CD4-positive, alpha-beta T cell treated with Interleukin-21 for 1 hour (primary cell): Measurements from ENCODE around the gene CCDC70.
A peak's percentile ranks its signal among the peaks of the same experiment; 100 is the strongest.

Experiments
- DNase-seq: peaks from one replicate; pipeline ENCODE4 v3.0.0-alpha.2; 2020

Gene CCDC70

DNA sequence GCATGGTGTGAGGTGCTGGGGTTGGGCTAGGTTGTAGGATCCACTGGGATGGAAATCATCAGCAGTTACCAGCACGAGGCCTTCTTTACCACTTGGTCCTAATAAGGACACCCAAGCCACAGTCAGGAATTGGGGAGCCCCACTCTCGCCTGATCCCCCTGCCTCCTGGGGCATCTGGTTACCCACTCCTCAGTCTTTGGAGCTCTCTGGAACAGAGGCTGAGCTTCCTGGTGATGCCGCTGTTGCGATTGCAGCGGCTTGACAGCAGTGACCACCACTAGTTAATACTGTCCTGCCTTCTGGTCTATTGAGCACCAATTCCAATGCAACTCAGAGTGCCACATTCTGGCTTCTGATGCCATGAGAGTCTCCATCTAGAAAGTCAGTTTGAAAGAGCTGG, 30.2 kb upstream of the CCDC70 start:
- no peak for DNase-seq

GRCh38 chr13:51832471-51833152, 29.2 kb upstream of the CCDC70 start:
- peak; percentile 77 for DNase-seq

- DNase-seq, result no peak
Observed at GRCh38 chr13:51833980-51834379, 27.8 kb upstream of the CCDC70 start.

GRCh38 chr13:51834581-51835171, 27.1 kb upstream of the CCDC70 start:
- no peak for DNase-seq

DNA sequence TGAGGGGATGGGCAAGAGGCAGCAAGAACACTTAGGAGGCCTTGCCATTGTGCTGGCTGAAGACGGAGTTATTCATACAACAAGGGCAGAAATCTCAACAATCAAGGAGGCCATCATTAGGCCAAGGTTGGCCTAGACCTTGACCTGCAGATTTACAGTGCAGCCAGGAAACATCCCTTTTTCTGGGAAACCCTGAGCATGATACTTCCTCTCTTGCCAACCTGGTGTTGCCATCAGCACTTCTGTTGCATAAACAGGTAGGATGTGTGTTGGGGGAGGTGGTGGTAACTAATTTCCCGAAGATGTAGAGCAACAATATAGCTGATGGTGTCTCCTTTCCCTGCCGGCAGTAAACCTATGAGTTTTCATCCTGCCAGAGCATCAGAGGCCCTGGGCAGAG, 24.8 kb upstream of the CCDC70 start:
- DNase-seq, result no peak

DNA sequence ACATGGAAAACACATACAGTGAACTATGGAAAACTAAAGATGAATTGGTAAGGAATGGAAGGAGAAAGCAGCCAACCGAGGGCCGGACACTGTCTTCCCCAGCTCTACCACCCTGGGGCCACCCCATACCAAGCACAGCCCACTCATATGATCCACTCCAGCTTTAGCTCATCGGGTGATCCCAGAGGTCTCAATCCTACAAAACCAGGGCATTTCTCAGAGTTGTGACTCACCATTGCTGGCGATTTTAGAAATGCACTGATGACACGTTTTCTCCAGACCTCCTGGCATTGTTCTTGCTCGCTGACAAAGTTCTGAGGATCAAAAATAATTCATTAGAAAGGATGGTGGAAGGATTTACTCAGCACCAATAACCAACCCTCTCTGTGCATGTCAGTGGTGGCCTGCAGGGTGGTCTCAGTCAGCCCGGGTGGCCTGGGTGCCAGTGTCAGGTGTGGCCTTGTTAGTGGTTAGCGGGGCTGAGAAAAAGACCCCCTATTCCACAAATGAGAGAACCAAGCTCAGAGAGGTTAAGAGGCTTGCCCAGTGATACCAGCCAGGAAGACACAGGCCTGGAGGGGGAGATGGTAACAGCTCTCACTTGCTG, 23.4 kb upstream of the CCDC70 start:
- no peak for DNase-seq

GRCh38 chr13:51839711-51840540, 21.8 kb upstream of the CCDC70 start:
- DNase-seq, result no peak

DNA sequence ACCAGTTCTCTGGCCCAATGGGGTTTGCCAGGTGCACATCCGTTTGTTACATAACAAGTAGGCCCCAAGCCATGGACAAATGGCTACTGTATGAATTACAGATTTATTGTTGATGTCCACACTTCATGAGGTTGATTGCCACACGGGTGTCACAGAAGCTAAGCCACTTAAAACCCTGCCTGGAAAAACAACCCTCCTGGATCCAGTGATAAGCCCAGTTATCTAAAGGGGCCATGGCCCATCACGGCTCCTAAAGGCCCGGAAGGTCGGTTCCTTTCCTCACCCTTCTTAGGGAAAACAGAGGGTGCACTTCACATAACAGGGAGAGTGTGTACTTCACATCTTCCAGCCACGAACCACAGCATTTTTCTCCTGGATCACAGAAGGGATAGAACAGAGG, 20.9 kb upstream of the CCDC70 start:
- no peak for DNase-seq

DNA sequence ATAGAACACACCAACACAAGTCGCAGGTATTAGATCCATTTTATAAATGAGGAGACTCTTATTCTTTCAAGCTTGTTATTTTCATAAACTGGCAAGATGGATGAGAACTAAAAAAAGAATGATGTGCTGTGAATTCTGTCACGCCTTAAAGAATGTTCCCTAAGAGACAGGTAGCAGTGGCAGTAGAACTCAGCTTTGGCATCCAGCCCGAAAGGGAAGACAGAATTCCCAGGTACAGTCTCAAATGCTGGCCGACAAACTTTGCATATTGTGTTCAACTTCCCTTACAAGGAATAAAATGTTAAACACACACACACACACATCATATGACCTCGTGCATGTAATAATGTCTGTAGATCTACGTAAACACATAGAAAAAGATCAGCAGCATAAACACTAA, 20.0 kb upstream of the CCDC70 start:
- DNase-seq, result no peak

GRCh38 chr13:51843529-51843928, 18.2 kb upstream of the CCDC70 start:
- DNase-seq, result no peak

GRCh38 chr13:51844862-51845573, 16.8 kb upstream of the CCDC70 start, which contains the start of gene TMEM272:
TSS of gene TMEM272 (minus strand) at chr13:51845177. CDS start at chr13:51838530, 6,647 bp downstream.
- DNase-seq, result peak; percentile 51

GRCh38 chr13:51845574-51846318, 16.0 kb upstream of the CCDC70 start:
- no peak for DNase-seq

GRCh38 chr13:51846756-51847155, 15.0 kb upstream of the CCDC70 start:
- DNase-seq, result no peak

- no peak for DNase-seq
Observed at GRCh38 chr13:51848674-51849073, 13.1 kb upstream of the CCDC70 start.

DNA sequence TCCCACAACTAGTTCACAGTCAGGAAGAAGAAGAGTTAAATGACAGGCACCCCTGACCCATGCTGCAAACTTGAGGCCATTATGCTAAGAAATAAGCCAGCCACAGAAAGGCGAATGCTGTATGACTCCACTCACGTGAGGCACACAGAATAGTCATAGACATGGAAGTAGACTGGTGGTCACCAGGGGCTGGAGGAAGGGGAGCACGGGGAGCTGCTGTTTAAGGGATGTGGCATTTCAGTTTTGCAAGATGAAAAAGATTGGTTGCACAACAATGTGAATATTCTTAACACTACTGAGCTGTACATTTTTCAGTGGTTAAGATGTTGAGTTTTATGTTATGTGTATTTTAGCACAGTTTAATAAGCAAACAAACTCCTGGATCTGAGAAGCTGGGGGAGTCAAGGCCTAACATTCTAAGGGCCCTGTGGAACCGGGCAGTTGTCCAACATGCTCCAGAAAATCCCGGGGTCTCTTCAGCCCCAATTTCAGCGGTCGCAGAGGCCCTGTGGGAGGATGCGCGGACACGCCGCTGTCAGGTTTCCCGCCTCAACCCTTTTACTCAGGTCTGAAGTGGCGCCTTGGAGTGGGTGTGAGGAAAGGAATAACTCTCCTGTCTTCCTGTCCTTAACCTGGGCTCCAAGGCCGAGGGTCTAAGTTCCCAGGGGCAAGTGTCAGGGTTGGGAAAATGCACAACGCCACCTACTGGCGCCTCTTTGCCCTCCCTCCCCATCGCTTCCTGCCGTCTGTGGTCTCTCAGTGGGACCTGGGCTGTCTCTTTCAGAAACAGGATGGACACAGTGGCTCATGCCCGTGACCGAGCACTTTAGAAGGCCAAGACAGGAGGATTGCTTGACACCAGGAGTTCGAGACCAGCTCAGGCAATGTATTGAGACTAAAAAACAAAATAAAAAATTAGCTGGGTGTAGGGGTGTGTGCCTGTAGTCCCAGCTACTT, 12.3 kb upstream of the CCDC70 start:
- DNase-seq, result peak; percentile 28

DNA sequence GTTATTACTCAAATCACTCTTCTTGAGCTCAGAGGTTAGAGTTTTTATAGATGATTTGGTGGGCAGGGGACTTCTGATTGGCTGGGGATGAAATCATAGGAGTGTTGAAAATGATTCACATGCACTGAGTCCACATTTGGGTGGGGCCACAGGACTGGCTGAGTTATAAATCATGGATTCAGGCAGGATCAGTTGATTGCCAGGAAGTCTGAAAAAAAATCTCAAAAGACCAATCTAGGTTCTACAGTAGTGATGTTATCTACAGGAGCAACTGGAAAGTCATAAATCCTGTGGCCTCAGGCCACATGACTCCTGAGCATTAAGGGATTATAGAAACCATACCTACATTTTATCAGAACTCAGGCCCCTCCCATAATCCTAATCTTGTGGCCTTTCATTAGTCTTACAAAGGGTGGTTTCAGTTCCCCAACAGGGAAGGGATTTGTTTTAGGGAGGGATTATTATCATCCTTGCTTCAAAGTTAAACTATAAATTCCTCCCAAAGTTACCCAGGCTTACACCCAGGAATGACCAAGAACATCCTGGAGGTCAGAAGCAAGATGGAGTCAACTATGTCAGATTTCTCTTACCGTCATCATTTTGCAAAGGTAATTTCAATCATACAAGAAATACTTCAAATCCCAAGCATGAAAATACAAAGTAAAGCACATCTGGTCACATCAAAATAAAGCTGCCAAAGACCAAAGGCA, 5.6 kb upstream of the CCDC70 start:
- DNase-seq, result no peak

GRCh38 chr13:51856998-51857397, 4.8 kb upstream of the CCDC70 start:
- DNase-seq, result no peak

DNA sequence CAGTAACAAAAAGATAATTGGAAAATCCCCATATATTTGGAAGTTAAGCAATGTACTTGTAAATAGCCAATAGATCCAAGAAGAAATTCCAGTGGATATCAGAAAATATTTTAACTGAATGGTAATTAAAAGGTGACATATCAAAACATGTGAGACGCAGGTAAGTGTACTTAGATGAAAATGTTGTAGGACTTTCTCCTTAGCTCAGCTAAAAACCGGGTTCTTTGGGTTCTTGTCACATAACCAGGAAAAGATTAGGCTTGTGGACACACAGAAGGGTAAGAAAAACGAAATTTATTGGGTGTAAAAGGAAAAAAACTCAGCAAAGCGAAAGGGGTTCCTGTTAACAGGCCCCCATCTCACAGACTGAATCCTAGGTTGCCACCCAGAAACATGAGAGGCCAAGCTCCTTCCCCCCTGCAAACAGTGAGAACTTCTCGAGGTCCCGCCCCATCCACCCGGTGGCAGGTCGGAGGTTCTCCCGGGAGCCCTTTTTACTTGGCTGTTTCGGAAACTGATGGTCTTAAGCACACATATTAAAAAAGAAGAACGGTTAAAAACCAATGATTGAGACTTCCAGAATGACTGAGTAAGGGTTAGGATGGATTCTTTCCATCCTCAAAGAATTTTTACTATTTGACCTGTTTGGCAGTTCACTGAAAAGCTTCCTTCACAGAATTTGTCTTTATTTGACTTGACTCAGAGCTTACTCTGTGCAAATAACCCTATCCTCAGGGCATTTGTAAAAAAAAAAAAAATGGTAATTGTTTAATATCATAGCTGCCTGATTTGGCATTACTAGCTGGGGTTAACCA, 3.1 kb upstream of the CCDC70 start:
- no peak for DNase-seq

- no peak for DNase-seq
Observed at GRCh38 chr13:51862957-51863356, 1.2 kb downstream of the CCDC70 start.
